ENCODE measurements around the gene PLEKHH2.

- TF ChIP-seq CTCF (IDR thresholded peaks at IDR 0.05; ENCODE audit: low read depth, low read length, poor library complexity, severe bottlenecking) (no peak), EZH2phosphoT487 (IDR thresholded peaks at IDR 0.05; ENCODE audit: borderline replicate concordance, low read length) (no peak)
Measured at GRCh38 chr2:43692428-43692994, 55.5 kb downstream of the PLEKHH2 start.
